ENCODE measurements around the gene CPT1B. TPM values are rescaled to one million over a fixed set of nuclear protein-coding genes. Genes with fewer than 3 reads are reported as not detected.

CPT1B gene
- total RNA-seq, 1 donor from 2014 or later: 0.43 TPM

DNA sequence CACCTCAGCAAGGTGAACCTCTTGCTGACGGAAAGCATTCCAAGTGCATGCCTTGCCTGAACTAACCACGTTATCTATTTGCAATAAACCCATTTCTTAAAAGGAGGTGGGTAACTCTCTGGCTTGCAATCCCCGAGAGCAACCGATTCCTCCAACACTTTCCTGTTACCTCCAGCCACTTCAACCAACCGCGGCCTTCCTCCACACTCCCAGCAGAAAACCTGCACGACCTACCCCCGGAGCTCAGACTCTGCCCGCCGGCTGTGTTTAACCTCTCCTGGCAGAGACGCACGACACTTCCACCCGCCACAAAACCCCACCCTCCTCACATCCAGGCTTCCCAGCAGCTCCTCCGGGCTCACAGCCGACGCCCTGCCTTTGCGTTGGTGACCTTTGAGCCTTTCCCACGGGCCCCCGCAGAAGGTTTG, 53.5 kb downstream of the CPT1B start:
- Histone ChIP-seq H3K36me3 (peaks cover 14 to 35% of the 10 kb centered on the region in 2 donors), H3K27ac (peak overlapping the region; percentile 85 to 93), H3K4me1 (peaks cover 6 to 18% of the 10 kb centered on the region in 2 donors), H3K9me3 (no peaks in the 10 kb centered on the region), H3K4me3 (peak overlapping the region; percentile 75 to 79), H3K27me3 (no peaks in the 10 kb centered on the region)
- DNase-seq (ENCODE audit: low spot score in 2 of 2): no peak
- intact Hi-C loops (cut with DNase I): loop anchor here (1.0 to 5.0 kb wide), 3 partner anchors 16 to 103 kb away; partner anchors contain the start of genes ARSA, CHKB and NCAPH2
- TF ChIP-seq CTCF (IDR thresholded peaks at IDR 0.05): no peak

DNA sequence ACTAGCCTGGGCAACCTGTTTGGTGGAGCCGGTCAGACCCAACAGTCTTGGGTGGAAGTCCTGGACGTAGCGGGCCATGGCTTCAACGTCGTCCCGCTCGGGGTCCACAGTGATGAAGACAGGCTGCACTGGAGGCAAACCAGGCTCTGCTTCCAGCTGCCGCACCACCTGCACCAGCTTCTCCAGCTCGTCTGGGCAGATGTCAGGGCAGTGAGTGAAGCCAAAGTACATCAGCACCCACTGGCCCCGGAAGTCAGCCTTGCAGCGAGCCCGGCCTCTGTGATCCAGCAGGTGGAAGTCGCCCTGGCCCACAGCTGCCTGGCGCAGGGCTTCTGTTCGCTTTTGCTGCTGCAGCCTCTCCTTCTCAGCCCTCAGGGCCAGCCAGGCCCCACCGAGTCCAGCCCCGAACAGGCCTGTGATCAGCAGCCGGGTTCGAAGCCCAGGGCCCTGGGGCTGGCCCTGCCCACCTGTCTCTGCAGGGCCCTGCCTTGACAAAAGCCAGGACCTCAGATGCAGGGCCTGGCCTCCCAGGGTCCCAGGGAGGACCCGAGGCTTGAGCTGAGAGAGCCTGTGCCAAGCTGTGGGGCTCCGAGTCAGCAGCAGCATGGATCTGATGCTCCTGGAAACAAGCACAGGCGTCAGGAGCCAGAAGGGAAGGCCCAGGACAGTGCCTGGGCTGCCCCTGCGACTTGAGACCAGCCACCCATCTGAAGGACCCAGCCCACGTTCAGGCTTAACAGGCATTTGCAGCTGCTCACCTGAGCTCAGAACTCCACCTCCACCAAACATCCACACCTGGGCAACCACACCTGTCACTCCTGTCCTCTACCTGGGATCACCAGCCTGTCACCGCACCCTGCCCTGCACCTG, 54.2 kb downstream of the CPT1B start:
- H3K4me3 ChIP-seq: peak overlapping the region; percentile 75 to 79
- H3K4me1 ChIP-seq: peaks cover 6 to 16% of the 10 kb centered on the region in 2 donors
- DNase-seq (ENCODE audit: low spot score in 2 of 2): no peak
- peaks cover 21 to 42% of the 10 kb centered on the region in 2 donors for H3K36me3 ChIP-seq
- no peaks in the 10 kb centered on the region for H3K9me3 ChIP-seq
- H3K27me3 ChIP-seq: no peaks in the 10 kb centered on the region
- intact Hi-C loops (cut with DNase I): no loop called here
- no peak overlapping the region for H3K27ac ChIP-seq
- TF ChIP-seq CTCF (IDR thresholded peaks at IDR 0.05): no peak

- no peaks in the 10 kb centered on the region for H3K9me3 ChIP-seq
- peaks cover 6 to 16% of the 10 kb centered on the region in 2 donors for H3K4me1 ChIP-seq
- no peaks in the 10 kb centered on the region for H3K27me3 ChIP-seq
- no peak overlapping the region for H3K4me3 ChIP-seq
- no peak overlapping the region for H3K27ac ChIP-seq
- intact Hi-C loops (cut with DNase I): no loop called here
- H3K36me3 ChIP-seq: peaks cover 27 to 48% of the 10 kb centered on the region in 2 donors
- no peak for DNase-seq (ENCODE audit: low spot score in 2 of 2)
- TF ChIP-seq CTCF (IDR thresholded peaks at IDR 0.05): no peak
These were observed 54.8 kb downstream of the CPT1B start for GRCh38 chr22:50523458-50523805.

DNA sequence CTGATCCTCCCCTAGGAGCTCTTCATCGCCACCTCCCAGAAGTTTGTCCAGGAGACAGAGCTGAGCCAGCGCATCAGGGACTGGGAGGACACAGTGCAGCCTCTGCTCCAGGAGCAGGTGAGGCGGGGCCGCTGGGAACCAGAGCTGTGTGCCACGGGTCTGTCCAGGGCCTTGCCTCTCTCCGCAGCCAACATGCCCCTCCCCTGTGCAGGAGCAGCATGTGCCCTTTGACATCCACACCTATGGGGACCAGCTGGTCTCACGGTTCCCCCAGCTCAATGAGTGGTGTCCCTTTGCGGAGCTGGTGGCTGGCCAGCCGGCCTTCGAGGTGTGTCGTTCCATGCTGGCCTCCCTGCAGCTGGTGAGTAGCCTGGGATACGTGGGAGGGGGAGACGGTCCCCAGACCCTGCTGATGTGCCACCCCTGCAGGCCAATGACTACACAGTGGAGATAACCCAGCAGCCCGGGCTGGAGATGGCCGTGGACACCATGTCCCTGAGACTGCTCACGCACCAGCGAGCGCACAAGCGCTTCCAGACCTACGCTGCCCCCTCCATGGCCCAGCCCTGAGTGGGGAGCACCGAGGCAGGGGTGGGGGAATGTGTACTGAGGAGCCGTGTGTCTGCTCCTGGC, 55.3 kb downstream of the CPT1B start:
- no peak for TF ChIP-seq CTCF (IDR thresholded peaks at IDR 0.05)
- no peaks in the 10 kb centered on the region for H3K9me3 ChIP-seq
- no peaks in the 10 kb centered on the region for H3K27me3 ChIP-seq
- intact Hi-C loops (cut with DNase I): no loop called here
- peaks cover 32 to 53% of the 10 kb centered on the region in 2 donors for H3K36me3 ChIP-seq
- DNase-seq (ENCODE audit: low spot score in 2 of 2): no peak
- no peak overlapping the region for H3K4me3 ChIP-seq
- H3K4me1 ChIP-seq: peaks cover 6 to 16% of the 10 kb centered on the region in 2 donors
- no peak overlapping the region for H3K27ac ChIP-seq

GRCh38 chr22:50522208-50522805, 55.9 kb downstream of the CPT1B start:
- DNase-seq (ENCODE audit: low spot score in 2 of 2): no peak
- Histone ChIP-seq H3K9me3 (no peaks in the 10 kb centered on the region), H3K36me3 (peaks cover 38 to 59% of the 10 kb centered on the region in 2 donors), H3K27ac (no peak overlapping the region), H3K4me1 (peaks cover 6 to 16% of the 10 kb centered on the region in 2 donors), H3K4me3 (no peak overlapping the region), H3K27me3 (no peaks in the 10 kb centered on the region)
- intact Hi-C loops (cut with DNase I): no loop called here
- TF ChIP-seq CTCF (IDR thresholded peaks at IDR 0.05): no peak
